HepG2 (cell line): ENCODE data around the gene DAPK3. TPM values are rescaled to one million over a fixed set of nuclear protein-coding genes. Genes with fewer than 3 reads are reported as not detected.

Experiments used
- CBX2 ChIP-seq, 2 experiments: fragments of 200-600 bp in 1 of 2; sonication (generic); formaldehyde crosslinking in 1 of 2; IDR thresholded peaks; 2 replicates each; pipeline versions ENCODE4 v1.7.0 to v1.8.1; 2018 to 2022; ENCODE audit warnings: low read depth in 2 of 2, low read length in 1 of 2, mild to moderate bottlenecking in 1 of 2, missing genetic modification reagents in 1 of 2
- DRAP1 ChIP-seq: IDR thresholded peaks from 2 replicates; pipeline ENCODE4 v1.6.1; 2016; ENCODE audit warnings: missing genetic modification reagents, missing compliant biosample characterization
- ELF3 ChIP-seq: IDR thresholded peaks from 2 replicates; pipeline ENCODE4 v1.6.1; 2016; ENCODE audit warnings: missing genetic modification reagents, missing compliant biosample characterization
- FLYWCH1 ChIP-seq: sonication (generic); formaldehyde crosslinking; IDR thresholded peaks from 2 replicates; pipeline ENCODE4 v1.8.1; 2023; ENCODE audit warnings: mild to moderate bottlenecking, missing genetic modification reagents
- GATA4 ChIP-seq: sonication (generic); IDR thresholded peaks from 2 replicates; pipeline ENCODE4 v1.6.1; 2016; ENCODE audit warnings: antibody characterized with exemption, low read depth, borderline replicate concordance
- ISX ChIP-seq: sonication (generic); formaldehyde crosslinking; conservative IDR thresholded peaks from 2 replicates; pipeline ENCODE4 v1.5.0; 2020; ENCODE audit warnings: missing genetic modification reagents
- MED1 ChIP-seq: sonication (generic); formaldehyde crosslinking; IDR thresholded peaks from 2 replicates; pipeline ENCODE4 v1.4.0; 2020; ENCODE audit warnings: missing genetic modification reagents
- NCOA2 ChIP-seq: sonication (generic); formaldehyde crosslinking; IDR thresholded peaks from 2 replicates; pipeline ENCODE4 v1.8.0; 2022; ENCODE audit warnings: inconsistent platforms
- PBX3 ChIP-seq: sonication (generic); formaldehyde crosslinking; IDR thresholded peaks from 2 replicates; pipeline ENCODE4 v1.8.1; 2023; ENCODE audit warnings: missing genetic modification reagents, inconsistent platforms, borderline replicate concordance
- PREB ChIP-seq: sonication (generic); formaldehyde crosslinking; IDR thresholded peaks from 2 replicates; pipeline ENCODE4 v1.4.0; 2020; ENCODE audit warnings: missing genetic modification reagents
- RFXAP ChIP-seq: sonication (generic); formaldehyde crosslinking; IDR thresholded peaks from 2 replicates; pipeline ENCODE4 v1.4.0; 2020; ENCODE audit warnings: missing genetic modification reagents, borderline replicate concordance
- SALL2 ChIP-seq: sonication (generic); formaldehyde crosslinking; IDR thresholded peaks from 2 replicates; pipeline ENCODE4 v1.8.1; 2023; ENCODE audit warnings: mild to moderate bottlenecking, missing genetic modification reagents, inconsistent platforms
- SIN3A ChIP-seq: IDR thresholded peaks from 2 replicates; pipeline ENCODE4 v1.6.1; 2011; ENCODE audit warnings: low read depth, mild to moderate bottlenecking, control low read depth, low read length, borderline replicate concordance
- SMAD9 ChIP-seq: sonication (generic); formaldehyde crosslinking; IDR thresholded peaks from 2 replicates; pipeline ENCODE4 v1.5.1; 2020; ENCODE audit warnings: mild to moderate bottlenecking, missing genetic modification reagents
- SP1 ChIP-seq, 2 experiments: fragments of 450-650 bp in 1 of 2; sonication (generic) in 1 of 2; formaldehyde crosslinking in 1 of 2; IDR thresholded peaks; 2 replicates each; pipeline versions ENCODE4 v1.4.0 to v1.6.1; 2016 to 2020; ENCODE audit warnings: missing genetic modification reagents in 1 of 2
- SPEN ChIP-seq: sonication (generic); formaldehyde crosslinking; IDR thresholded peaks from 2 replicates; pipeline ENCODE4 v1.5.1; 2020; ENCODE audit warnings: low read depth, mild to moderate bottlenecking, missing genetic modification reagents
- TBX3 ChIP-seq: fragments of 450-650 bp; IDR thresholded peaks from 2 replicates; pipeline ENCODE4 v1.6.1; 2017; ENCODE audit warnings: antibody characterized with exemption, mild to moderate bottlenecking, inconsistent platforms, borderline replicate concordance
- YY1 ChIP-seq: IDR thresholded peaks from 2 replicates; pipeline ENCODE4 v1.6.1; 2011; ENCODE audit warnings: low read length, low read depth, moderate library complexity, mild to moderate bottlenecking; ENCODE audit not compliant: insufficient read depth, insufficient replicate concordance
- ZBTB34 ChIP-seq: sonication (generic); formaldehyde crosslinking; IDR thresholded peaks from 2 replicates; pipeline ENCODE4 v1.8.0; 2022; ENCODE audit warnings: mild to moderate bottlenecking, missing genetic modification reagents
- ZFP82 ChIP-seq: sonication (generic); formaldehyde crosslinking; IDR thresholded peaks from 2 replicates; pipeline ENCODE4 v1.5.1; 2020; ENCODE audit warnings: mild to moderate bottlenecking, missing genetic modification reagents, borderline replicate concordance
- ZFX ChIP-seq: sonication (generic); formaldehyde crosslinking; IDR thresholded peaks from 2 replicates; pipeline ENCODE4 v1.4.0; 2020; ENCODE audit warnings: mild to moderate bottlenecking, low read depth, missing genetic modification reagents, moderate library complexity
- ZNF143 ChIP-seq: sonication (generic); formaldehyde crosslinking; IDR thresholded peaks from 2 replicates; pipeline ENCODE4 v1.4.0; 2020; ENCODE audit warnings: missing genetic modification reagents
- ZNF605 ChIP-seq: sonication (generic); formaldehyde crosslinking; IDR thresholded peaks from 2 replicates; pipeline ENCODE4 v1.8.0; 2022; ENCODE audit warnings: mild to moderate bottlenecking, missing genetic modification reagents
- ZNF629 ChIP-seq: sonication (generic); formaldehyde crosslinking; conservative IDR thresholded peaks from 2 replicates; pipeline ENCODE4 v1.5.0; 2020; ENCODE audit warnings: missing genetic modification reagents
- ZNF780A ChIP-seq: sonication (generic); formaldehyde crosslinking; IDR thresholded peaks from 2 replicates; pipeline ENCODE4 v1.8.0; 2022; ENCODE audit warnings: mild to moderate bottlenecking, missing genetic modification reagents, moderate library complexity
- ZZZ3 ChIP-seq: sonication (generic); formaldehyde crosslinking; IDR thresholded peaks from 2 replicates; pipeline ENCODE4 v1.4.0; 2020; ENCODE audit warnings: missing genetic modification reagents, mild to moderate bottlenecking, borderline replicate concordance
- polyA plus RNA-seq, 8 experiments: library from polyadenylated mRNA; depleted of rRNA in 3 of 8; stranded (reverse) in 7 of 8; unstranded in 1 of 8; fragments of >200 nt; fragmentation: Illumina TruSeq in 4 of 8; extraction: Trizol in 4 of 8; gene quantifications; 2 replicates each; pipeline versions ENCODE4 v1.2.1 to v1.2.3, GENCODE V29; 2011 to 2016; ENCODE audit warnings: low read depth in 4 of 8, missing spikeins in 1 of 8, mixed read lengths in 1 of 8; ENCODE audit not compliant: insufficient read depth in 1 of 8
- total RNA-seq, 5 experiments: library from RNA; depleted of rRNA; stranded (reverse); fragments of >200 nt; fragmentation: Illumina TruSeq; extraction: Trizol; gene quantifications; 2 replicates each; pipeline ENCODE4 v1.2.3, GENCODE V29; 2016; ENCODE audit warnings: low read depth in 1 of 5

DAPK3 gene
- total and polyA plus RNA-seq, 2 of the 13 experiments (the other 11 are each of a cell fraction or from before 2014, with no cell fraction given), result 30.5 to 37.3 TPM

GRCh38 chr19:3970808-3971598, at the start of gene DAPK3 (continued):
- TF ChIP-seq CBX2 (IDR thresholded peaks at IDR 0.05; ENCODE audit: low read depth, low read length), result no peak
- no peak for TF ChIP-seq CBX2 (CRISPR knock-in tag; IDR thresholded peaks at IDR 0.05; ENCODE audit: low read depth)
- peak; percentile 74 for TF ChIP-seq SALL2
- peak; percentile 40; the same call in 1 of the 2 replicates for TF ChIP-seq DRAP1 (CRISPR knock-in tag)
- peak; percentile 30; the same call in 1 of the 2 replicates for TF ChIP-seq RFXAP (CRISPR knock-in tag)
- no peak for TF ChIP-seq SP1 (IDR thresholded peaks at IDR 0.05)
- peak; percentile 71; the same call in 1 of the 2 replicates for TF ChIP-seq SP1 (CRISPR knock-in tag; IDR thresholded peaks at IDR 0.05)
- peak; percentile 80; the same call in 1 of the 2 replicates for TF ChIP-seq ELF3
- TF ChIP-seq SMAD9 (CRISPR knock-in tag), result no peak
- no peak for TF ChIP-seq GATA4
- TF ChIP-seq SIN3A, result peak; percentile 53; the same call in 1 of the 2 replicates
- TF ChIP-seq ISX (CRISPR knock-in tag), result no peak
- no peak for TF ChIP-seq FLYWCH1 (CRISPR knock-in tag)
- TF ChIP-seq ZZZ3 (CRISPR knock-in tag), result peak; percentile 83; the same call in 1 of the 2 replicates
- peak; percentile 51; the same call in 1 of the 2 replicates for TF ChIP-seq MED1 (CRISPR knock-in tag)
- peak; percentile 29 for TF ChIP-seq YY1
- peak; percentile 63; the same call in 1 of the 2 replicates for TF ChIP-seq ZNF143 (CRISPR knock-in tag)
- TF ChIP-seq ZFP82 (CRISPR knock-in tag), result 0 out of 2 replicates have a peak, but pooled peaks have one; percentile 40
- TF ChIP-seq PBX3 (CRISPR knock-in tag), result no peak
- TF ChIP-seq ZBTB34 (CRISPR knock-in tag), result no peak
- peak; percentile 70 for TF ChIP-seq ZFX
- no peak for TF ChIP-seq NCOA2 (CRISPR knock-in tag)
- no peak for TF ChIP-seq PREB (CRISPR knock-in tag)
- TF ChIP-seq SPEN (CRISPR knock-in tag), result peak; percentile 88
- no peak for TF ChIP-seq ZNF780A (CRISPR knock-in tag)
- no peak for TF ChIP-seq ZNF629
- no peak for TF ChIP-seq ZNF605 (CRISPR knock-in tag)
- TF ChIP-seq TBX3, result peak; percentile 88
